Measurements from ENCODE around the gene GPHN.

GRCh38 chr14:66802962-66803361 lies 295.0 kb downstream of the GPHN start:
- TF ChIP-seq CTCF (IDR thresholded peaks at IDR 0.05), result no peak
- TF ChIP-seq POLR2A (IDR thresholded peaks at IDR 0.05; ENCODE audit: low read depth), result no peak

Data from esophagus muscularis mucosa (tissue), 3 donors.